22Rv1 (cell line): ENCODE data around the gene TMEM72.

ENCODE experiments used
- CTCF ChIP-seq: fragments of 450-650 bp; IDR thresholded peaks from 2 replicates; pipeline ENCODE4 v1.5.1; 2017; ENCODE audit warnings: mild to moderate bottlenecking
- ZFX ChIP-seq: fragments of 450-650 bp; IDR thresholded peaks from 2 replicates; pipeline ENCODE4 v1.6.1; 2017; ENCODE audit warnings: antibody characterized with exemption, borderline replicate concordance

GRCh38 chr10:44873160-44873559 is 38.0 kb upstream of the TMEM72 start:
- no peak for TF ChIP-seq CTCF
- TF ChIP-seq ZFX: no peak
